Neural cell (in vitro differentiated cells): Measurements from ENCODE around the gene HES3. TPM values are rescaled to one million over a fixed set of nuclear protein-coding genes. Genes with fewer than 3 reads are reported as not detected.
A peak's percentile ranks its signal among the peaks of the same experiment; 100 is the strongest.

Experiments
- H2AFZ ChIP-seq: fragments of 200-600, 300-800 bp; sonication (generic), shearing (Covaris generic); 2 replicates; pipeline ENCODE4 v1.6.0; 2014; ENCODE audit warnings: low read depth, mild to moderate bottlenecking, antibody characterized with exemption, low read length, moderate library complexity
- H3F3A ChIP-seq: fragments of 200-600 bp; shearing (Covaris generic); 2 replicates; pipeline ENCODE4 v1.6.1; 2016; ENCODE audit warnings: mild to moderate bottlenecking, moderate library complexity, mixed read lengths, antibody characterized with exemption, low read length; ENCODE audit not compliant: insufficient read depth, poor library complexity, severe bottlenecking
- H3K27ac ChIP-seq: fragments of 200-600, 300-800 bp; sonication (generic), shearing (Covaris generic); 2 replicates; pipeline ENCODE4 v1.5.1; 2014; ENCODE audit warnings: mild to moderate bottlenecking, low read length, moderate library complexity
- H3K27me3 ChIP-seq: fragments of 300-800, 200-600 bp; sonication (generic), shearing (Covaris generic); 2 replicates; pipeline ENCODE4 v1.6.0; 2014; ENCODE audit warnings: mild to moderate bottlenecking, low read depth, low read length, moderate library complexity; ENCODE audit not compliant: insufficient read depth
- H3K36me3 ChIP-seq: fragments of 300-800, 200-600 bp; sonication (generic), shearing (Covaris generic); 2 replicates; pipeline ENCODE4 v1.5.1; 2014; ENCODE audit warnings: mild to moderate bottlenecking, antibody characterized with exemption, low read length, moderate library complexity; ENCODE audit not compliant: insufficient read depth
- H3K4me2 ChIP-seq: fragments of 300-800, 200-600 bp; sonication (generic), shearing (Covaris generic); 2 replicates; pipeline ENCODE4 v1.6.0; 2014; ENCODE audit warnings: mild to moderate bottlenecking, low read length
- H3K4me3 ChIP-seq: fragments of 300-800, 200-600 bp; sonication (generic), shearing (Covaris generic); 2 replicates; pipeline ENCODE4 v1.5.1; 2014; ENCODE audit warnings: mild to moderate bottlenecking, low read length, moderate library complexity
- H3K79me2 ChIP-seq: fragments of 200-600 bp; shearing (Covaris generic); replicated peaks from 2 replicates; pipeline ENCODE4 v1.6.0; 2014; ENCODE audit warnings: mild to moderate bottlenecking, low read length, moderate library complexity; ENCODE audit not compliant: insufficient read depth
- H3K9ac ChIP-seq: fragments of 300-800, 200-600 bp; sonication (generic), shearing (Covaris generic); 2 replicates; pipeline ENCODE4 v1.6.1; 2016; ENCODE audit warnings: mild to moderate bottlenecking, low read length, mixed read lengths
- H3K9me2 ChIP-seq: fragments of 200-600 bp; shearing (Covaris generic); 2 replicates; pipeline ENCODE4 v1.6.1; 2016; ENCODE audit warnings: mild to moderate bottlenecking, low read length, mixed read lengths; ENCODE audit not compliant: insufficient read depth
- H3K9me3 ChIP-seq: fragments of 200-600, 300-800 bp; sonication (generic), shearing (Covaris generic); 2 replicates; pipeline ENCODE4 v1.6.1; 2016; ENCODE audit warnings: mild to moderate bottlenecking, mixed run types, low read length, moderate library complexity, mixed read lengths
- H4K20me1 ChIP-seq: fragments of 200-600 bp; shearing (Covaris generic); 2 replicates; pipeline ENCODE4 v1.6.1; 2016; ENCODE audit warnings: mild to moderate bottlenecking, mixed run types; ENCODE audit not compliant: insufficient read depth
- EP300 ChIP-seq: fragments of 450-650 bp; conservative IDR thresholded peaks from 2 replicates; pipeline ENCODE4 v1.6.1; 2014; ENCODE audit warnings: antibody characterized with exemption, mild to moderate bottlenecking, moderate library complexity; ENCODE audit not compliant: poor library complexity, severe bottlenecking
- EZH2 ChIP-seq: fragments of 200-600, 300-800 bp; shearing (Covaris generic), sonication (generic); IDR thresholded peaks from 2 replicates; pipeline ENCODE4 v1.6.1; 2014; ENCODE audit warnings: antibody characterized with exemption, low read length, borderline replicate concordance, mild to moderate bottlenecking; ENCODE audit not compliant: insufficient read depth, poor library complexity, severe bottlenecking
- MXI1 ChIP-seq: fragments of 450-650 bp; conservative IDR thresholded peaks from 2 replicates; pipeline ENCODE4 v1.6.1; 2014; ENCODE audit warnings: antibody characterized with exemption, mild to moderate bottlenecking; ENCODE audit not compliant: poor library complexity, severe bottlenecking
- POLR2AphosphoS5 ChIP-seq: IDR thresholded peaks from 2 replicates; pipeline ENCODE4 v1.6.1; 2012
- RAD21 ChIP-seq: fragments of 450-650 bp; conservative IDR thresholded peaks from 2 replicates; pipeline ENCODE4 v1.6.1; 2014; ENCODE audit warnings: antibody characterized with exemption, mild to moderate bottlenecking, moderate library complexity
- SMC3 ChIP-seq: fragments of 450-650 bp; conservative IDR thresholded peaks from 2 replicates; pipeline ENCODE4 v1.6.1; 2014; ENCODE audit warnings: antibody characterized with exemption, mild to moderate bottlenecking, moderate library complexity; ENCODE audit not compliant: poor library complexity
- TAF1 ChIP-seq: IDR thresholded peaks from 2 replicates; pipeline ENCODE4 v1.6.1; 2012; ENCODE audit warnings: low read depth
- polyA plus RNA-seq: library from polyadenylated mRNA; depleted of rRNA; stranded (reverse); fragments of >200 nt; gene quantifications from 2 replicates; pipeline ENCODE4 v1.2.3, GENCODE V29; 2014
- TF ChIP-seq, protein P1 (sequence below): fragments of 450-650 bp; IDR thresholded peaks from 2 replicates; pipeline ENCODE4 v1.5.1; 2014; ENCODE audit warnings: antibody characterized with exemption, mild to moderate bottlenecking, moderate library complexity; ENCODE audit not compliant: poor library complexity, severe bottlenecking
- TF ChIP-seq, protein P2 (sequence below): IDR thresholded peaks from 2 replicates; pipeline ENCODE4 v1.6.1; 2012; ENCODE audit warnings: borderline replicate concordance

HES3 gene
- polyA plus RNA-seq, 1 donor from 2014 or later: not detected

DNA sequence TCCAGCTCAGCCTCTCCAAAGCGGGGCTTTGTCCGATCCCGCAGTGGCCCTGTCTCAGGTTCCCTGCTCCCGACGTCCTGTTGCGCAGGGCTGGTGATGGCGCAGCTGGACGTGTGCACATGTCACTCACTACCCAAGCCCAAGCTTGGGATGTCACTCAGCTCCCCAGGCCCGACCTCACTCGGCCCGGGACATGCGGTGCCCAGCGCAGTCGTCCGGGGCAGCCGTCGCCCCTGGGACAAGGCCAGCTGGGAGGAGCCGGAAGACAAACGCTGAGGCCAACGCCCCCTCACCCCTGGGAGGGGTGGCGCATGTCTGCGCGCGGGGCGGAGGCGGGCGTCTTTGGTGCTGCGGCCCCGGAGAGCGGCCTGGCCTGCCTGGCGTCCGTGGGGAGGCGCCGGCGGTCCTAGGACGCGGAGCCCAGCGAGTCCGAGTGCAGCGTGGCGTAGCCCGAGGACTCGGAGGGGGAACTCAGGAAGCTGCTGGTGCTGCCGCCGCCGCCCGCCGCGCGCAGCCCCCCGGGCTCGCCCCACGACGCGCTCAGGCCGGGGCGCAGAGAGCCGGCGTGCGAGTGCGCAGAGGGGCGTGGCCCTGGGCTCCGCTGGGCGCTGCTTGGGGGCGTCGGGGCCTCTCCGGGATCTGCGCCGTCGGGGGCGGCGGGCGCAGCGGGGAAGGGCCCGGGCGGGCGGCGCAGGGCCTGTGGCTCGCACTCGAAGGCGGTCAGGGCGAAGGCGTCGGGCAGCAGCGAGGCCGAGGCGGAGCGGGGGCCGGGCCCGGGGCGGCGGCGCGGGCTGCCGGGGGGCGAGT is 5.2 kb downstream of the HES3 start:
- H3K9me3 ChIP-seq: no peaks in the 10 kb centered on the region
- H4K20me1 ChIP-seq: no peaks in the 10 kb centered on the region
- no peak for TF ChIP-seq POLR2AphosphoS5
- H3F3A ChIP-seq: no peaks in the 10 kb centered on the region
- peaks cover 6% of the 10 kb centered on the region for H3K36me3 ChIP-seq
- H3K9ac ChIP-seq: no peak overlapping the region
- H3K9me2 ChIP-seq: no peaks in the 10 kb centered on the region
- no peak overlapping the region for H3K4me3 ChIP-seq
- no peak overlapping the region for H3K4me2 ChIP-seq
- H3K27ac ChIP-seq: no peak overlapping the region
- peaks cover 34% of the 10 kb centered on the region for H3K27me3 ChIP-seq
- no peak overlapping the region for H2AFZ ChIP-seq
- H3K79me2 ChIP-seq: no peaks in the 10 kb centered on the region

DNA sequence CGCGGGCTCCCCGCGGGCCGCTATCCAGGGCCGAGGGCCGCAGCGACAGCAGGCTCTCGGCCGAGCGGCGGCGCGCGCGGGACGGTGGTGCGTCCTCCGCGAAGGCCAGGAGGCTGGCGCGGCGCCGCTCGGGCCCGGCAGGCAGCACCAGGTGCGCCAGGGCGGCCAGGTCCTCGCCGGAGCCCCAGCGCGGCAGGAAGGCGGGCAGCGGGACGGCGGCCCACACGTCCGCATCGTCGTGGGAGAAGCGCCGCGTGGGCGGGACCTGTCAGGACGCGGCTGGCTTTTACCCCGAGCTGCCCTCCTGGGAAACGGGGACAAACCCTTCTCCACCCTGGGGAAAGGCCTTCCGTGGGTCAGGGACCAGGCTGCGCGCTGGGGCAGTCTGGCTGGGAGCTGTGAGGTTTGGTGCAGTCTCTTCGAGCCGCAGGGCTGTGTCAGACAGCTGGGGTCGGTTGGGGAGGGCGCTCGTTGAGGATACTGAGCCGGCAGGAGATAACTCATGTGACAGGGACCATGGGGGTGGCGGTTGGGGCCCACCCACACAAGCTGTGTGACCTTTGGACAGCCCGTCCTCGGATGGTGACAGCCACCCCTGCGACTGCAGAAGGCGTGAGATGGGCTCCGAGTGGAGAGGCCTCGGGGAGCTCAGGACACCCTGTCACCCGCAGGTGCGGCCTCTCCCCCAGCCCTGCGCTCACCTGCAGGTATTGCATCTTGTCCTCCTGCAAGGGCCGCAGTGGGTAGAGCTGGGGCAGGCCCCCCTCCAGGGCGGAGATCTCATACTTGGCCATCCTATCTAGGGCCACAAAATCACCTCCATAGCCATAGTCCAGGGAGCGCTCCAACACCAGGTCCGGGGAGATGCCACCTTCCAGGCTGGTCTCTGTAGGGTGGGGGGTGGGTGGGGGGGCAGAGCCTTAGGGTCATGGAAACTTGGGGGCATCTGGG is 6.0 kb downstream of the HES3 start:
- no peaks in the 10 kb centered on the region for H4K20me1 ChIP-seq
- H3K27ac ChIP-seq: no peak overlapping the region
- no peaks in the 10 kb centered on the region for H3F3A ChIP-seq
- no peak overlapping the region for H3K4me2 ChIP-seq
- H3K9me2 ChIP-seq: no peaks in the 10 kb centered on the region
- H3K79me2 ChIP-seq: no peaks in the 10 kb centered on the region
- TF ChIP-seq TAF1 (no peak), POLR2AphosphoS5 (peak; percentile 8)
- H3K4me3 ChIP-seq: no peak overlapping the region
- no peak overlapping the region for H2AFZ ChIP-seq
- peaks cover 7% of the 10 kb centered on the region for H3K36me3 ChIP-seq
- no peaks in the 10 kb centered on the region for H3K9me3 ChIP-seq
- H3K9ac ChIP-seq: no peak overlapping the region
- H3K27me3 ChIP-seq: peaks cover 27% of the 10 kb centered on the region

DNA sequence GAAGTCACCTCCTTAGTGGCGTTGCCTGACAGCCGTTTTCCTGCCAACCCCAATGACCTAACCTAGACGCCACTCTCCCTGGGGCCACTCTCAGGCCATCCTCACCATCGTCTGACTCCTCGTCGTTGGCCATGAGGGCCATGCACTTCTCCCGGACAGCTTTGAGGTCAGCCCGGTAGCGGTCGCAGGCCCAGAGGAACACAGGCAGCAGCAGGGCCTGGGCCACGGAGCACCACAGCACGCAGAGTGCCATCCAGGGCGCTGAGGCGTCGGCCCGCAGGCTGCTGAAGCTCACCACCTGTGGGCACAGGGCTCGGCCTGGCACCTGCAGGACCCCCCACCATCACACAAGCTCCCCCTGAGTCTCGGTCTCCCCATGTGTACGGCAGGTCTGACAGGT is 7.3 kb downstream of the HES3 start:
- H3K4me2 ChIP-seq: no peak overlapping the region
- H3K9me3 ChIP-seq: no peaks in the 10 kb centered on the region
- H4K20me1 ChIP-seq: no peaks in the 10 kb centered on the region
- no peak overlapping the region for H3K27ac ChIP-seq
- H3K36me3 ChIP-seq: peaks cover 7% of the 10 kb centered on the region
- no peak overlapping the region for H3K4me3 ChIP-seq
- H3K9me2 ChIP-seq: no peaks in the 10 kb centered on the region
- TF ChIP-seq EZH2: no peak
- TF ChIP-seq, protein P1, sequence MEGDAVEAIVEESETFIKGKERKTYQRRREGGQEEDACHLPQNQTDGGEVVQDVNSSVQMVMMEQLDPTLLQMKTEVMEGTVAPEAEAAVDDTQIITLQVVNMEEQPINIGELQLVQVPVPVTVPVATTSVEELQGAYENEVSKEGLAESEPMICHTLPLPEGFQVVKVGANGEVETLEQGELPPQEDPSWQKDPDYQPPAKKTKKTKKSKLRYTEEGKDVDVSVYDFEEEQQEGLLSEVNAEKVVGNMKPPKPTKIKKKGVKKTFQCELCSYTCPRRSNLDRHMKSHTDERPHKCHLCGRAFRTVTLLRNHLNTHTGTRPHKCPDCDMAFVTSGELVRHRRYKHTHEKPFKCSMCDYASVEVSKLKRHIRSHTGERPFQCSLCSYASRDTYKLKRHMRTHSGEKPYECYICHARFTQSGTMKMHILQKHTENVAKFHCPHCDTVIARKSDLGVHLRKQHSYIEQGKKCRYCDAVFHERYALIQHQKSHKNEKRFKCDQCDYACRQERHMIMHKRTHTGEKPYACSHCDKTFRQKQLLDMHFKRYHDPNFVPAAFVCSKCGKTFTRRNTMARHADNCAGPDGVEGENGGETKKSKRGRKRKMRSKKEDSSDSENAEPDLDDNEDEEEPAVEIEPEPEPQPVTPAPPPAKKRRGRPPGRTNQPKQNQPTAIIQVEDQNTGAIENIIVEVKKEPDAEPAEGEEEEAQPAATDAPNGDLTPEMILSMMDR: no peak
- TF ChIP-seq TAF1: no peak
- no peak for TF ChIP-seq MXI1
- TF ChIP-seq, protein P2, sequence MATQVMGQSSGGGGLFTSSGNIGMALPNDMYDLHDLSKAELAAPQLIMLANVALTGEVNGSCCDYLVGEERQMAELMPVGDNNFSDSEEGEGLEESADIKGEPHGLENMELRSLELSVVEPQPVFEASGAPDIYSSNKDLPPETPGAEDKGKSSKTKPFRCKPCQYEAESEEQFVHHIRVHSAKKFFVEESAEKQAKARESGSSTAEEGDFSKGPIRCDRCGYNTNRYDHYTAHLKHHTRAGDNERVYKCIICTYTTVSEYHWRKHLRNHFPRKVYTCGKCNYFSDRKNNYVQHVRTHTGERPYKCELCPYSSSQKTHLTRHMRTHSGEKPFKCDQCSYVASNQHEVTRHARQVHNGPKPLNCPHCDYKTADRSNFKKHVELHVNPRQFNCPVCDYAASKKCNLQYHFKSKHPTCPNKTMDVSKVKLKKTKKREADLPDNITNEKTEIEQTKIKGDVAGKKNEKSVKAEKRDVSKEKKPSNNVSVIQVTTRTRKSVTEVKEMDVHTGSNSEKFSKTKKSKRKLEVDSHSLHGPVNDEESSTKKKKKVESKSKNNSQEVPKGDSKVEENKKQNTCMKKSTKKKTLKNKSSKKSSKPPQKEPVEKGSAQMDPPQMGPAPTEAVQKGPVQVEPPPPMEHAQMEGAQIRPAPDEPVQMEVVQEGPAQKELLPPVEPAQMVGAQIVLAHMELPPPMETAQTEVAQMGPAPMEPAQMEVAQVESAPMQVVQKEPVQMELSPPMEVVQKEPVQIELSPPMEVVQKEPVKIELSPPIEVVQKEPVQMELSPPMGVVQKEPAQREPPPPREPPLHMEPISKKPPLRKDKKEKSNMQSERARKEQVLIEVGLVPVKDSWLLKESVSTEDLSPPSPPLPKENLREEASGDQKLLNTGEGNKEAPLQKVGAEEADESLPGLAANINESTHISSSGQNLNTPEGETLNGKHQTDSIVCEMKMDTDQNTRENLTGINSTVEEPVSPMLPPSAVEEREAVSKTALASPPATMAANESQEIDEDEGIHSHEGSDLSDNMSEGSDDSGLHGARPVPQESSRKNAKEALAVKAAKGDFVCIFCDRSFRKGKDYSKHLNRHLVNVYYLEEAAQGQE: no peak
- no peak for TF ChIP-seq RAD21
- no peak for TF ChIP-seq EP300
- no peak for TF ChIP-seq SMC3
- TF ChIP-seq POLR2AphosphoS5: no peak
- H2AFZ ChIP-seq: no peak overlapping the region
- no peak overlapping the region for H3K9ac ChIP-seq
- peaks cover 20% of the 10 kb centered on the region for H3K27me3 ChIP-seq
- H3K79me2 ChIP-seq: no peaks in the 10 kb centered on the region
- no peaks in the 10 kb centered on the region for H3F3A ChIP-seq
